Measurements from ENCODE around the gene RALGAPB.

The RALGAPB gene

GRCh38 chr20:38551056-38551626 is 78.5 kb downstream of the RALGAPB start:
- no peak for DNase-seq

- no peak for DNase-seq
Measured at GRCh38 chr20:38554986-38555385, 82.3 kb downstream of the RALGAPB start.

- DNase-seq, result no peak
Measured at GRCh38 chr20:38555395-38555794, 82.8 kb downstream of the RALGAPB start.

GRCh38 chr20:38557174-38557573 is 84.5 kb downstream of the RALGAPB start:
- DNase-seq, result no peak

GRCh38 chr20:38558596-38559360 is 86.1 kb downstream of the RALGAPB start:
- DNase-seq, result no peak

GRCh38 chr20:38559764-38560163 is 87.1 kb downstream of the RALGAPB start:
- DNase-seq, result no peak

GRCh38 chr20:38563802-38564431 is 91.3 kb downstream of the RALGAPB start:
- DNase-seq, result no peak

GRCh38 chr20:38564680-38565079 is 92.0 kb downstream of the RALGAPB start:
- no peak for DNase-seq

- no peak for DNase-seq
Measured at GRCh38 chr20:38566036-38566598, 93.5 kb downstream of the RALGAPB start.

- DNase-seq, result no peak
Measured at GRCh38 chr20:38569747-38570525, 97.3 kb downstream of the RALGAPB start.

- DNase-seq, result no peak
Measured at GRCh38 chr20:38573413-38573812, 100.8 kb downstream of the RALGAPB start.

- no peak for DNase-seq
Measured at GRCh38 chr20:38579219-38579910, 106.7 kb downstream of the RALGAPB start.

- no peak for DNase-seq
Measured at GRCh38 chr20:38579921-38580320, 107.3 kb downstream of the RALGAPB start.

- DNase-seq, result no peak
Measured at GRCh38 chr20:38581013-38581412, 108.4 kb downstream of the RALGAPB start, which contains the start of gene ADIG. TSS of gene ADIG (plus strand) at chr20:38581197. CDS start at chr20:38581251, 54 bp downstream.

- no peak for DNase-seq
Measured at GRCh38 chr20:38581830-38582358, 109.3 kb downstream of the RALGAPB start.

GRCh38 chr20:38583306-38583705 is 110.7 kb downstream of the RALGAPB start:
- DNase-seq, result no peak

- no peak for DNase-seq
Measured at GRCh38 chr20:38584099-38584763, 111.6 kb downstream of the RALGAPB start.

- no peak for DNase-seq
Measured at GRCh38 chr20:38585404-38586180, 112.9 kb downstream of the RALGAPB start.

GRCh38 chr20:38586181-38586525 is 113.5 kb downstream of the RALGAPB start:
- no peak for DNase-seq

GRCh38 chr20:38588303-38588702 is 115.7 kb downstream of the RALGAPB start:
- no peak for DNase-seq

- no peak for DNase-seq
Measured at GRCh38 chr20:38589351-38589750, 116.7 kb downstream of the RALGAPB start.
